ENCODE measurements around the gene TTYH3. TPM values are rescaled to one million over a fixed set of nuclear protein-coding genes. Genes with fewer than 3 reads are reported as not detected.

TTYH3 gene
- total RNA-seq, 1 experiment from 2014 or later = 178 TPM

GRCh38 chr7:2686101-2686500, 54.3 kb downstream of the TTYH3 start:
- H3K27ac Mint-ChIP-seq = no peak overlapping the region

More at GRCh38 chr7:2686101-2686500, 54.3 kb downstream of the TTYH3 start:
- Mint-ChIP-seq H3K4me3 (no peak overlapping the region), H3K4me1 (peaks cover 12% of the 10 kb centered on the region), H3K27me3 (ENCODE audit: low read depth) (peaks cover 32% of the 10 kb centered on the region), H3K36me3 (no peaks in the 10 kb centered on the region), H3K9me3 (peaks cover 5% of the 10 kb centered on the region)
- CTCF ChIA-PET = interaction anchor here (1.9 to 9.3 kb wide), 2 partner anchors 15 to 24 kb away, joined by 6 to 102 read pairs; no protein-coding TSS in a partner anchor
- no peak for ATAC-seq
- POLR2A ChIA-PET = no interaction called here
- DNase-seq (ENCODE audit: low spot score) = no peak
- TF ChIP-seq HMGA2 (CRISPR knock-in tag; IDR thresholded peaks at IDR 0.05) (no peak), ZNF138 (CRISPR knock-in tag; conservative IDR thresholded peaks at IDR 0.05) (no peak), NFATC4 (CRISPR knock-in tag; IDR thresholded peaks at IDR 0.05) (no peak), AFF4 (CRISPR knock-in tag; IDR thresholded peaks at IDR 0.05; ENCODE audit: borderline replicate concordance) (no peak), ZNF232 (CRISPR knock-in tag; IDR thresholded peaks at IDR 0.05) (no peak), STAT6 (CRISPR knock-in tag; conservative IDR thresholded peaks at IDR 0.05; ENCODE audit: low read depth) (no peak), ZNF121 (CRISPR knock-in tag; IDR thresholded peaks at IDR 0.05) (no peak), GABPB1 (CRISPR knock-in tag; IDR thresholded peaks at IDR 0.05) (no peak), ZNF532 (CRISPR knock-in tag; IDR thresholded peaks at IDR 0.05; ENCODE audit: borderline replicate concordance) (no peak)
